SU-DHL-6 (cell line): ENCODE results near the gene FRMPD1.

Experiments
- H2AFZ ChIP-seq: fragments of 200-600 bp; sonication (generic); 2 replicates; pipeline ENCODE4 v1.6.1; 2014; ENCODE audit warnings: low read depth, mild to moderate bottlenecking, moderate library complexity, mixed read lengths, antibody characterized with exemption, low read length; ENCODE audit not compliant: severe bottlenecking
- H3F3A ChIP-seq: fragments of 200-600 bp; shearing (Covaris generic); 2 replicates; pipeline ENCODE4 v1.6.0; 2016; ENCODE audit warnings: antibody characterized with exemption, mild to moderate bottlenecking; ENCODE audit not compliant: insufficient read depth
- H3K27ac ChIP-seq: fragments of 200-600 bp; sonication (generic); 2 replicates; pipeline ENCODE4 v1.5.1; 2016; ENCODE audit warnings: low read depth, mild to moderate bottlenecking, low read length, moderate library complexity, mixed read lengths
- H3K27me3 ChIP-seq: fragments of 200-600 bp; sonication (generic), shearing (Covaris generic); 2 replicates; pipeline ENCODE4 v1.6.0; 2014; ENCODE audit warnings: mild to moderate bottlenecking, low read length
- H3K36me3 ChIP-seq: fragments of 200-600 bp; sonication (generic); 2 replicates; pipeline ENCODE4 v1.6.1; 2014; ENCODE audit warnings: mild to moderate bottlenecking, low read length, mixed read lengths
- H3K4me2 ChIP-seq: fragments of 300-600, 200-600 bp; shearing (Covaris generic), sonication (generic); 2 replicates; pipeline ENCODE4 v1.6.0; 2014; ENCODE audit warnings: low read length, low read depth, mild to moderate bottlenecking; ENCODE audit not compliant: poor library complexity, severe bottlenecking
- H3K4me3 ChIP-seq: fragments of 200-600 bp; sonication (generic); 2 replicates; pipeline ENCODE4 v1.5.1; 2014; ENCODE audit warnings: antibody characterized with exemption, low read length, mild to moderate bottlenecking, mixed read lengths; ENCODE audit not compliant: insufficient read depth, poor library complexity, severe bottlenecking
- H3K79me2 ChIP-seq: fragments of 200-600 bp; sonication (generic); 2 replicates; pipeline ENCODE4 v1.6.1; 2014; ENCODE audit warnings: mild to moderate bottlenecking, low read length, moderate library complexity; ENCODE audit not compliant: insufficient read depth
- H3K9ac ChIP-seq: fragments of 200-600 bp; sonication (generic); 2 replicates; pipeline ENCODE4 v1.7.0; 2014; ENCODE audit warnings: mild to moderate bottlenecking, low read length
- H3K9me2 ChIP-seq: fragments of 200-600 bp; sonication (generic); replicated peaks from 2 replicates; pipeline ENCODE4 v1.6.1; 2014; ENCODE audit warnings: low read length; ENCODE audit not compliant: insufficient read depth
- H3K9me3 ChIP-seq: fragments of 200-600 bp; sonication (generic); 2 replicates; pipeline ENCODE4 v1.6.1; 2014; ENCODE audit warnings: low read length, mixed read lengths; ENCODE audit not compliant: insufficient read depth
- H4K20me1 ChIP-seq: fragments of 200-600 bp; sonication (generic); 2 replicates; pipeline ENCODE4 v1.6.1; 2014; ENCODE audit warnings: low read depth, mild to moderate bottlenecking, antibody characterized with exemption, low read length, moderate library complexity, mixed read lengths
- EZH2phosphoT487 ChIP-seq: fragments of 200-600 bp; sonication (generic), shearing (Covaris generic); conservative IDR thresholded peaks from 2 replicates; pipeline ENCODE4 v1.6.1; 2018; ENCODE audit warnings: mild to moderate bottlenecking, antibody characterized with exemption, low read length, moderate library complexity, mixed read lengths
- TF ChIP-seq, protein P1 (sequence below): fragments of 200-600 bp; sonication (generic); IDR thresholded peaks from one replicate; pipeline ENCODE4 v1.5.1; 2017; ENCODE audit warnings: antibody characterized with exemption, mild to moderate bottlenecking, low read length, moderate library complexity; ENCODE audit not compliant: insufficient read depth, poor library complexity, severe bottlenecking

Gene FRMPD1

DNA sequence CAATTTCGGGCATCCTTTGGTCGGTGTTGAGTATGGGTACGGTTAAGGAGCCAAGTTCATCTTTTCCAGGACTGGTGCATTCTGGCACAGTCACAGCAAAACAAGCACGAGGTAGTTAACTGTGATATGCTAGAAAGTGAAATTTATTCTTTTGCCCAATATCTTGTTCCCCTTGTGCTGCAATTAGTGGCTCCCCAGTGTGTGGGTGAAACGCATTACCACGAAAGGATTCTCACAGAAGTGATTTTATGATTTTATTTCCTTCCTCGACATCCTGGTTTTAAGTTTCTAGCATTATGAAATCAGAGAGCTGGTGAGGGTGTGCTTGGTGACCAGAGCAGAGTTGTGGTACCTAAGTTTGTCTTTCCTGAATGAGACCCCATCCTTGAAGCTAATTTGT, 1.5 kb downstream of the FRMPD1 start:
- TF ChIP-seq, protein P1, sequence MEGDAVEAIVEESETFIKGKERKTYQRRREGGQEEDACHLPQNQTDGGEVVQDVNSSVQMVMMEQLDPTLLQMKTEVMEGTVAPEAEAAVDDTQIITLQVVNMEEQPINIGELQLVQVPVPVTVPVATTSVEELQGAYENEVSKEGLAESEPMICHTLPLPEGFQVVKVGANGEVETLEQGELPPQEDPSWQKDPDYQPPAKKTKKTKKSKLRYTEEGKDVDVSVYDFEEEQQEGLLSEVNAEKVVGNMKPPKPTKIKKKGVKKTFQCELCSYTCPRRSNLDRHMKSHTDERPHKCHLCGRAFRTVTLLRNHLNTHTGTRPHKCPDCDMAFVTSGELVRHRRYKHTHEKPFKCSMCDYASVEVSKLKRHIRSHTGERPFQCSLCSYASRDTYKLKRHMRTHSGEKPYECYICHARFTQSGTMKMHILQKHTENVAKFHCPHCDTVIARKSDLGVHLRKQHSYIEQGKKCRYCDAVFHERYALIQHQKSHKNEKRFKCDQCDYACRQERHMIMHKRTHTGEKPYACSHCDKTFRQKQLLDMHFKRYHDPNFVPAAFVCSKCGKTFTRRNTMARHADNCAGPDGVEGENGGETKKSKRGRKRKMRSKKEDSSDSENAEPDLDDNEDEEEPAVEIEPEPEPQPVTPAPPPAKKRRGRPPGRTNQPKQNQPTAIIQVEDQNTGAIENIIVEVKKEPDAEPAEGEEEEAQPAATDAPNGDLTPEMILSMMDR, result no peak
- no peak for TF ChIP-seq EZH2phosphoT487
- no peak overlapping the region for H3K27ac ChIP-seq
- H3K27me3 ChIP-seq, result no peaks in the 10 kb centered on the region
- no peak overlapping the region for H2AFZ ChIP-seq
- H3K4me2 ChIP-seq, result no peak overlapping the region
- H3K4me3 ChIP-seq, result no peak overlapping the region
- H3K9me3 ChIP-seq, result no peaks in the 10 kb centered on the region
- H3K79me2 ChIP-seq, result no peaks in the 10 kb centered on the region
- H3K9me2 ChIP-seq, result no peaks in the 10 kb centered on the region
- H3K9ac ChIP-seq, result no peak overlapping the region
- no peaks in the 10 kb centered on the region for H3F3A ChIP-seq
- no peaks in the 10 kb centered on the region for H3K36me3 ChIP-seq
- H4K20me1 ChIP-seq, result no peaks in the 10 kb centered on the region

DNA sequence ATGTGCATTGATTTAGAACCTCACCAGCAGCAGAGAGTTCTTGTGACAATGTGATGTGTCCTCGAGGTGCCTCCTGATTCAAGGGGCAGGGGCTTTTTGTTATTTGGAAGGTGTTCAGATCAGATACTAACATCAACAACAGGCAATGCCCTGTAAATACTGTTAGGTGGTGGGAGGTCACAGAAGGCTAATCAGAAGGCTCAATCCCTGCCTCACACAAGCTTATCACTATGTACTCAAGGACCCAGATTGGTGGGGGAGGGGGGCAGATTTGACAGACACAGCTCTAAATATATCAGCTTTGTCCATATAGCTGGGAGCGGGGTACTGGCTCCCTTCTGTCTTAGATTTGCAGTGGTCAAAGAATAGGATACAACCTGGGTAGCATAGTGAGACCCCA, 2.6 kb downstream of the FRMPD1 start:
- TF ChIP-seq, protein P1, result no peak
- no peak for TF ChIP-seq EZH2phosphoT487
- Histone ChIP-seq H3K4me2 (no peak overlapping the region), H3K9me3 (no peaks in the 10 kb centered on the region), H3K4me3 (no peak overlapping the region), H3K79me2 (no peaks in the 10 kb centered on the region), H3K9me2 (no peaks in the 10 kb centered on the region), H3K9ac (no peak overlapping the region), H3F3A (no peaks in the 10 kb centered on the region), H3K27me3 (no peaks in the 10 kb centered on the region), H4K20me1 (no peaks in the 10 kb centered on the region), H3K27ac (no peak overlapping the region), H3K36me3 (no peaks in the 10 kb centered on the region), H2AFZ (no peak overlapping the region)

DNA sequence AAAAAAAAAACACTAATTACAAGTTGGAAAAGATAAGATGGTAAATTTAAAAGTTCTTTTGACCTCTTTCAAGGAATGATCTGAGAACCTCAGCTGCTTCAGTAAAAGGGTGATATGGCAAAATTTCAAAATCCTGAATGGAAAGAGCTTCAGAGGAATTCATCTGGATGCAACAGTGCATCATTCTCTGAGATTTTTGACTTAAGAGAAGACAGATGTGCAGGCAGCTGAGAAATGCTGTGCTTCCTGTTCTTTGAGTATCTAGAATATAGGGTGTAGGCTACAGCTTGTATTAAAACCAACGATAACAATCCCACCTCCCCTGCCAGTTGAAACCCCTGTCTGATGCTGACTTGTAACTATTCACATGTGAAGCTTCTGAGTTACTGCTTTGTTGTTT, 6.2 kb downstream of the FRMPD1 start:
- Histone ChIP-seq H3K9me3 (no peaks in the 10 kb centered on the region), H4K20me1 (no peaks in the 10 kb centered on the region), H2AFZ (no peak overlapping the region), H3K36me3 (no peaks in the 10 kb centered on the region), H3K27me3 (no peaks in the 10 kb centered on the region), H3F3A (no peaks in the 10 kb centered on the region), H3K79me2 (no peaks in the 10 kb centered on the region), H3K9me2 (no peaks in the 10 kb centered on the region), H3K4me3 (no peak overlapping the region), H3K4me2 (no peak overlapping the region), H3K9ac (no peak overlapping the region), H3K27ac (no peak overlapping the region)
- TF ChIP-seq, protein P1, result no peak
- TF ChIP-seq EZH2phosphoT487, result no peak
